Stimulated activated CD8-positive, alpha-beta memory T cell treated with anti-CD3 and anti-CD28 coated beads, Interleukin-15, amount 100 ng/mL, for 1 hour (primary cell): Measurements from ENCODE around the gene IFI16.

Experiments used
- DNase-seq: peaks from one replicate; pipeline ENCODE4 v3.0.0-alpha.2; 2020; ENCODE audit warnings: low read depth

Gene IFI16

GRCh38 chr1:159066108-159066507 lies 56.4 kb downstream of the IFI16 start:
- no peak for DNase-seq

- no peak for DNase-seq
Measured at GRCh38 chr1:159067699-159068621, 58.3 kb downstream of the IFI16 start.

- DNase-seq, result no peak
Measured at GRCh38 chr1:159068886-159069285, 59.2 kb downstream of the IFI16 start.

GRCh38 chr1:159071970-159072582 lies 62.4 kb downstream of the IFI16 start:
- DNase-seq, result no peak

GRCh38 chr1:159076438-159077119 lies 66.9 kb downstream of the IFI16 start, which contains the start of gene AIM2:
Gene AIM2, minus strand, starts transcription at chr1:159076766. Its CDS starts 3,267 bp downstream, at chr1:159073499.
- DNase-seq, result no peak

GRCh38 chr1:159077120-159077961 lies 67.6 kb downstream of the IFI16 start:
- DNase-seq, result peak; percentile 85

- DNase-seq, result no peak
Measured at GRCh38 chr1:159079525-159079924, 69.8 kb downstream of the IFI16 start.

GRCh38 chr1:159081626-159082025 lies 71.9 kb downstream of the IFI16 start:
- no peak for DNase-seq

- DNase-seq, result no peak
Measured at GRCh38 chr1:159083013-159083412, 73.3 kb downstream of the IFI16 start.

- no peak for DNase-seq
Measured at GRCh38 chr1:159084152-159084551, 74.4 kb downstream of the IFI16 start.

GRCh38 chr1:159084867-159085266 lies 75.2 kb downstream of the IFI16 start:
- DNase-seq, result no peak

- no peak for DNase-seq
Measured at GRCh38 chr1:159088050-159088449, 78.3 kb downstream of the IFI16 start.

GRCh38 chr1:159088546-159089183 lies 79.0 kb downstream of the IFI16 start:
- DNase-seq, result no peak

- DNase-seq, result no peak
Measured at GRCh38 chr1:159089184-159089791, 79.6 kb downstream of the IFI16 start.

GRCh38 chr1:159090286-159091179 lies 80.8 kb downstream of the IFI16 start:
- no peak for DNase-seq

GRCh38 chr1:159091180-159091560 lies 81.5 kb downstream of the IFI16 start:
- no peak for DNase-seq

GRCh38 chr1:159091607-159092031 lies 81.9 kb downstream of the IFI16 start:
- no peak for DNase-seq

- DNase-seq, result no peak
Measured at GRCh38 chr1:159092036-159092760, 82.5 kb downstream of the IFI16 start.

- no peak for DNase-seq
Measured at GRCh38 chr1:159098596-159098995, 88.9 kb downstream of the IFI16 start.
